Psoas muscle (tissue), 8 donors: ENCODE results near the gene C8B. TPM values are rescaled to one million over a fixed set of nuclear protein-coding genes. Genes with fewer than 3 reads are reported as not detected.

Experiments
- ATAC-seq, 4 donors: fragments of 200-7000 bp; cut with Tn5 transposase; one replicate each; pipeline ENCODE4 v1.9.1; 2020; ENCODE audit warnings: moderate library complexity in 3 of 4, mild to moderate bottlenecking in 2 of 4
- DNase-seq, 2 donors: peaks; one replicate each; pipeline ENCODE4 v3.0.0-alpha.2; 2020
- H3K27ac ChIP-seq: fragments of 200-600 bp; one replicate; pipeline ENCODE4 v1.8.0; 2022
- H3K27me3 ChIP-seq, 3 donors: fragments of 200-600 bp in 1 of 3; one replicate each; pipeline versions ENCODE4 v1.6.1 to v1.8.0; 2013 to 2022; ENCODE audit warnings: low read length in 2 of 3, mild to moderate bottlenecking in 2 of 3, moderate library complexity in 1 of 3; ENCODE audit not compliant: insufficient read depth in 3 of 3
- H3K36me3 ChIP-seq, 2 donors: fragments of 200-600 bp in 1 of 2; one replicate each; pipeline versions ENCODE4 v1.6.1 to v1.8.0; 2013 to 2022; ENCODE audit warnings: low read depth in 1 of 2, mild to moderate bottlenecking in 1 of 2, moderate library complexity in 1 of 2; ENCODE audit not compliant: insufficient read depth in 1 of 2
- H3K4me1 ChIP-seq: fragments of 200-600 bp; one replicate; pipeline ENCODE4 v1.8.0; 2022
- H3K4me3 ChIP-seq: fragments of 200-600 bp; one replicate; pipeline ENCODE4 v1.8.0; 2022; ENCODE audit warnings: mild to moderate bottlenecking
- H3K9me3 ChIP-seq: fragments of 200-600 bp; one replicate; pipeline ENCODE4 v1.8.0; 2022
- CTCF ChIP-seq: fragments of 200-600 bp; IDR thresholded peaks from one replicate; pipeline ENCODE4 v1.8.0; 2022; ENCODE audit warnings: antibody characterized with exemption
- WGBS, 3 donors: extraction: QIAGEN DNeasy Blood & Tissue Kit; methylation state at CpG; one replicate each; pipeline versions ENCODE4 v1.1.6 to v1.1.7; 2013; 5-methylcytosine and 5-hydroxymethylcytosine counted together
- intact Hi-C, 2 donors: fragments of 100-400 bp; cut with DNase I; formaldehyde crosslinking; loops; one replicate each; pipeline versions ENCODE4 v1.11.0 to v1.14.2; 2022
- polyA plus RNA-seq, 3 donors: library from polyadenylated mRNA; stranded (reverse); fragments of 200-250 nt; gene quantifications; one replicate each; pipeline ENCODE4 v1.2.3, GENCODE V29; 2013
- total RNA-seq, 4 donors: library from RNA; stranded (reverse); fragmentation: NEBNext Ultra II Directional in 2 of 4; extraction: Animal tissue kit (Norgen Biotek cat#: 25700) in 2 of 4; gene quantifications; one replicate each; pipeline versions ENCODE4 v1.2.1 to v1.2.4, GENCODE V29; 2021 to 2023
- donor health status: healthy with polysubstance abuse.
- donor health status: DM: no; HTN: no; CAD: no; lungs with moderate emphysema.
- donor health status: Bipolar disorder and iron deficiency.
- donor health status: healthy.
- donor health status: DM: yes; HTN: yes; CAD: no.
- donor health status: DM: no; HTN: no; CAD: no.
- donor health status: DM: no; HTN: no; CAD: no.
- donor health status: DM: yes; HTN: yes; CAD: no.

The C8B gene
- total and polyA plus RNA-seq, 7 donors: not detected

DNA sequence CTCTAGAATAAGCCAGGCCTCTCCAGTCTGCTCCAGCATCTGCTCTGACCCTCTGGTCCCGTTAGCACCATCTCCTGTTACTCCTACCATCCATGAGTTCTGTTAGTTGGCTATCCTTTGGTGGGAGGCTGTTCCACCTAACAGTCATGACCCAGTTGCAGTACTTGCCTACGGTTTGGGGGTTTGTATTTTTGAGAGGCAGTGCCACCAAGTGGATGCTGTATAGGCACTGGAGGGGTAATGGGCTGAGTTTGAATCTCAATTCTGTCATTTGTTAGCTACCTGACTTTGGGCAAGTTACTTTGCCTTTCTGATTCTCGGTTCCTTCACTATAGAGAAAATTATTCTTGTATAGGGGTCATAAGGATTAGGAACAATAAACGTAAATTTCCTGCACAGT lies 12.1 kb upstream of the C8B start:
- intact Hi-C loops: no loop called here
- Histone ChIP-seq H3K36me3 (no peaks in the 10 kb centered on the region), H3K4me1 (no peaks in the 10 kb centered on the region), H3K4me3 (no peak overlapping the region), H3K9me3 (no peaks in the 10 kb centered on the region), H3K27me3 (no peaks in the 10 kb centered on the region), H3K27ac (no peak overlapping the region)
- ATAC-seq: no peak
- WGBS, 3 donors: 64 to 81% (median 70%) methylated on average over 4 of the region's 4 CpGs
- no peak for DNase-seq
- no peak for TF ChIP-seq CTCF

GRCh38 chr1:56975446-56975845 lies 9.6 kb upstream of the C8B start:
- Histone ChIP-seq H3K4me3 (no peak overlapping the region), H3K27me3 (no peaks in the 10 kb centered on the region), H3K4me1 (no peaks in the 10 kb centered on the region), H3K36me3 (no peaks in the 10 kb centered on the region), H3K27ac (no peak overlapping the region), H3K9me3 (no peaks in the 10 kb centered on the region)
- ATAC-seq (no peak), DNase-seq (no peak)
- intact Hi-C loops: no loop called here
- 68 to 78% (median 70%) methylated on average over 4 of the region's 4 CpGs for WGBS, 3 donors
- no peak for TF ChIP-seq CTCF

DNA sequence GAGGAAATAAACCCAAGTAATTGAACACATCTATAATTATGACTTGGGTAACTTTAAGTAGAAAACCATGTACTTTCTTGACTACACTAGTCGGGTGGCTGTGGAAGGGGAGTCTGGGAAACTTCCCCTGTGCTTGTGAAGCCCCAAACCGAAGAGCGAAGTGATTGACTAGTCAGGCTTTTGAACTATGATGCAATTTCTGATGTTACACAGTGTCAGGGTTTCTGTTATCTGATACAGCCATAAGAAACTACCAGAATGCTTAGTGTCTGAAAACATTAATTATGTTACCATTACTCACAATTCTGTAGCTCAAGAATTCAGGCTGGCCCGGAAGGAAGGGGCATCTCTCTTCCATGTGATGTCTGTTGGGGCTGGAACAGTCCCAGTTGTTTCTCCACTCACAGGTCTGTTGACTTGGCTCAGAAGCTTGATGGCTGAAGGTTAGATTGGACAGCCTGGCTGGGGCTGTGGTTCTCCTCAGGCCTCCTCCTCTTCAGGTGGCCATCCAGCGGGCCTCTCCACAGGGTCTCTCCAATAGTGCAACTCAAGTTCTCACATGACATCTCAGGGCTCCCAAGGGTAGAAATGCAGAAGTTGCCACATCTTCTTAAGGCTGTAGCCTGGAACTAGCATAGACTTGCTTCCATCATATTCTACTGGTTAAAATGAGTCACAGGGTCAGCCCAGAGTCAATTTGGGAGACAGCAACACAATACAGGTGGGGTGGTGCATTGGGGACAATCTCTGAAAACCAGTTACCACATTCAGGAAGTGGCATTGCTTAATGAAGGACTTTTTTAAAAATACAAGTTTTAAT lies 8.3 kb upstream of the C8B start:
- DNase-seq (no peak), ATAC-seq (no peak)
- no peaks in the 10 kb centered on the region for H3K9me3 ChIP-seq
- TF ChIP-seq CTCF: no peak
- no peak overlapping the region for H3K4me3 ChIP-seq
- no peak overlapping the region for H3K27ac ChIP-seq
- intact Hi-C loops: no loop called here
- no peaks in the 10 kb centered on the region for H3K27me3 ChIP-seq
- 72 to 86% (median 73%) methylated on average over 5 of the region's 5 CpGs for WGBS, 3 donors
- no peaks in the 10 kb centered on the region for H3K36me3 ChIP-seq
- H3K4me1 ChIP-seq: no peaks in the 10 kb centered on the region

DNA sequence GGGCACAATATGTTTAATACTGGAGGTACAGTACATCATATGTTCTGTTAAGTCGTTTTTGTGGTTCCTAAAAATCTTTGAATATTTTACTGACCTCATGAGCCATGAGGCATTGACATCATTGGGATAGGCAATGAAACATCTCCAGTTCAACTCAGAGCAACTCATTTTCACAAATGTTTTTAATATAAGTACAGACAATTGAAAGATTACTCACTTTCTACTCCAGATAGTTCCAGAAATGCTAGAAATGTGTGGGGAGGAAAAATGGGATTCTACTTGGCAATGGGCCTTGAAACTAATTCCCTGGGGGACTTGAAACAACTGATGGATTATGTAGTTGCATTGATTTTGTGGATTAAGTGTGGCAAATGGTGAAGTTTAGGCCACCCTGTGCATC lies 7.2 kb upstream of the C8B start:
- intact Hi-C loops: no loop called here
- TF ChIP-seq CTCF: no peak
- no peaks in the 10 kb centered on the region for H3K36me3 ChIP-seq
- H3K4me3 ChIP-seq: no peak overlapping the region
- H3K27me3 ChIP-seq: no peaks in the 10 kb centered on the region
- H3K27ac ChIP-seq: no peak overlapping the region
- DNase-seq (no peak), ATAC-seq (no peak)
- 39 to 50% (median 40%) methylated on average over 1 of the region's 1 CpG for WGBS, 3 donors
- H3K4me1 ChIP-seq: no peaks in the 10 kb centered on the region
- H3K9me3 ChIP-seq: no peaks in the 10 kb centered on the region

DNA sequence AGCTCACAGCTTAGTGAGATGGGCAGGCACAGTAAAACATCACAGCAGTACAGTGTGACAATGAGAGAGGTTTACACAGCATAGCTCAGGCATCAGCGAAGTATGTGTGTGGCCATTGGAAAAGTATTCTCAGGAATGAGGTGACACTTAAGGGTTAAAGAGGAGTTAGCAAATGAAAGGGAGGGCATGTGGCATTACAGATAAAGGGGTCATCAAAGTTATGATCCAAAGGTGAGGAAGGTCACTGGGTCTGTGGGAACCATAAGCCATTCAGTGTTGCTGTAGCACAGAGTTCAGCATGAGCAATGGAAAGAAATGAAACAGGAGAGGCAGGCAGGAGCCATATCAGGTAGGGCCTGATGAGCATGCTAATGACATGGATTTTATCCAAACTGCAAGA lies 4.5 kb upstream of the C8B start:
- DNase-seq (no peak), ATAC-seq (no peak)
- Histone ChIP-seq H3K4me1 (no peaks in the 10 kb centered on the region), H3K27ac (no peak overlapping the region), H3K36me3 (no peaks in the 10 kb centered on the region), H3K9me3 (no peaks in the 10 kb centered on the region), H3K4me3 (no peak overlapping the region), H3K27me3 (no peaks in the 10 kb centered on the region)
- intact Hi-C loops: no loop called here
- 89 to 95% (median 90%) methylated on average over 1 of the region's 1 CpG for WGBS, 3 donors
- TF ChIP-seq CTCF: no peak
